Smooth muscle cell (in vitro differentiated cells): ENCODE measurements around the gene TMEM17. TPM values are rescaled to one million over a fixed set of nuclear protein-coding genes. Genes with fewer than 3 reads are reported as not detected.

Experiments
- DNase-seq: peaks from one replicate; lab custom pipeline; 2025; ENCODE audit not compliant: unreplicated experiment; lab: John Stamatoyannopoulos, UW
- H2AFZ ChIP-seq: fragments of 200-600 bp; sonication (generic); 2 replicates; pipeline ENCODE4 v1.6.0; 2016; ENCODE audit warnings: antibody characterized with exemption, low read depth, mild to moderate bottlenecking
- H3F3A ChIP-seq: fragments of 200-600 bp; sonication (generic); 2 replicates; pipeline ENCODE4 v1.6.0; 2017; ENCODE audit warnings: antibody characterized with exemption, low read depth
- H3K27ac ChIP-seq: fragments of 200-600 bp; sonication (generic); 2 replicates; pipeline ENCODE4 v1.5.1; 2016; ENCODE audit warnings: low read depth, mild to moderate bottlenecking
- H3K27me3 ChIP-seq: fragments of 200-600 bp; sonication (generic); 2 replicates; pipeline ENCODE4 v1.6.1; 2016; ENCODE audit warnings: low read depth, mild to moderate bottlenecking
- H3K36me3 ChIP-seq: fragments of 200-600 bp; sonication (generic); 2 replicates; pipeline ENCODE4 v1.5.1; 2016; ENCODE audit warnings: low read depth
- H3K4me1 ChIP-seq: fragments of 200-600 bp; sonication (generic); 2 replicates; pipeline ENCODE4 v1.5.1; 2016; ENCODE audit warnings: low read depth
- H3K4me2 ChIP-seq: fragments of 200-600 bp; sonication (generic); 2 replicates; pipeline ENCODE4 v1.6.0; 2016; ENCODE audit warnings: mild to moderate bottlenecking
- H3K4me3 ChIP-seq: fragments of 200-600 bp; sonication (generic); 2 replicates; pipeline ENCODE4 v1.5.1; 2016; ENCODE audit warnings: mild to moderate bottlenecking
- H3K79me2 ChIP-seq: fragments of 200-600 bp; sonication (generic); 2 replicates; pipeline ENCODE4 v1.6.0; 2016; ENCODE audit warnings: low read depth, mild to moderate bottlenecking
- H3K9ac ChIP-seq: fragments of 200-600 bp; sonication (generic); 2 replicates; pipeline ENCODE4 v1.6.0; 2016; ENCODE audit warnings: low read depth
- H3K9me3 ChIP-seq: fragments of 200-600 bp; sonication (generic); replicated peaks from 2 replicates; pipeline ENCODE4 v1.5.1; 2016; ENCODE audit warnings: low read depth
- H4K20me1 ChIP-seq: fragments of 200-600 bp; sonication (generic); 2 replicates; pipeline ENCODE4 v1.6.0; 2016; ENCODE audit warnings: low read depth
- WGBS: methylation state at CpG from one replicate; pipeline ENCODE4 v1.1.7; 2016; ENCODE audit warnings: low lambda C conversion rate; 5-methylcytosine and 5-hydroxymethylcytosine counted together
- polyA plus RNA-seq: library from polyadenylated mRNA; unstranded; fragments of >200 nt; fragmentation: Nextera tagmentation; extraction: Ambion mirVana; gene quantifications from 2 replicates; pipeline ENCODE4 v1.2.1, GENCODE V29; 2016
- total RNA-seq: library from RNA; depleted of rRNA; stranded (reverse); fragments of >200 nt; gene quantifications from 2 replicates; pipeline ENCODE4 v1.2.3, GENCODE V29; 2014
- TF ChIP-seq, protein P1 (sequence below): fragments of 200-600 bp; sonication (generic); IDR thresholded peaks from 2 replicates; pipeline ENCODE4 v1.5.1; 2017; ENCODE audit warnings: borderline replicate concordance, mild to moderate bottlenecking, antibody characterized with exemption; ENCODE audit not compliant: insufficient read depth, poor library complexity, severe bottlenecking

Gene TMEM17
- total and polyA plus RNA-seq, 2 experiments from 2014 or later: 3.6 to 4.0 TPM

DNA sequence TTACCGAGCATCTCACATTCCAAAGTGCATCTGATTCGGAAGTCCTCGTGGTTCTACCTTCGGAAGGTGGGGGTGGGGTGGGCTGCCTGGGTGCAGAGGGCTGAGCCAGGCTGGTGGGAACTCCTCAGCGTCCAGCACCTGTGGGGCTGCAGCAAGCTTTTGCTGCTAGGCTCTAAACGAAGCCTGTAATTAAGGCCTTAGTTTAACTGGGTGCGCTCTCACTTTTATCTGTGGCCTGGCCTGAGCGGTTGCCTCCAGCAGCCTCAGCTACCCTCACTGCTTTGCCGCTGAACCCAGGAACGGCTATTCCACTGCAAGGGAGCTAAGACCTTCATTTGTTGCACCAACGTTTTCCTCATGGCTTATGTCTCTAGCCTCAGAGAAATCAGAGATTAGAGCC lies 48.4 kb downstream of the TMEM17 start:
- H3K9ac ChIP-seq: no peak overlapping the region
- H3K27ac ChIP-seq: no peak overlapping the region

DNA sequence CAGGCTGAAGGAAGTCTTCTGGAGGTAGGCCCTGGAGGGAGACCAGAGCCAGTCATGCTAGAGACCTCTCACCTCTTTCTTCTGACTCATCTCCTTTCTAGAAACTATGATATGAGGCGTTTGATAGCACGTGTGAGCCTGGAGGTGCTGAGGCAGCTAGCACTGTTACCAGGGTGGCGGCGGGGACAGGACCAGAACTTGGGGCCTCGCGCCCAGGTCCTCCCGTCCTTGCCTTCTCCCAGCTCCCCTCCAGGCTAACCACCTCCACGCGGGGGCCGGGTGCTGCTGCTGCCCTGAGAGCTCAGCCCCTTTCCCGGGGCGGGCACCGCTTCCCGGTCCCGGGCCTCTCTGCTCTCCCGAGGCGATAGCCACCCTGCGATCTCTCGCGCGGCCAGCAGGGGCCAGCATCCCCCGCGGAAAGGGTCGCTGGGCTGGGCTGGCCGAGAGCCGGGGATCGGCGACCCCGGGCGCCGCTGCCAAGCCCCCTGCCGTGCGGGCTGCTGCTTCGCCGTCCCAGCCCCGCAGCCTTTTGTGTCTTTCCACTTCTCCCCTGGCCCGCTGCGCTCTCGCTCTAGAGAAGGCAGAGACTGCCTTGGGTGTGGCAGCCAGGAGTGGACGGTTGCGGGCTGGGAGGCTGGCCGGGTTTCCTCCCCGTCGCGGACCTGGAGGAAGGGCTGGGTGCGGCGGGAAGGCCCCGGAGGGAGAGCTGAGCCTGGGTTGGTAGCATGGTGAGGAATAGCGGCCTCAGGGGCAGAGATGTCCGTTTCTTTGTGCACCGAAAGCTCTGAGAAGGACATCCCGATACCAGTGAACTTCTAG lies 49.1 kb downstream of the TMEM17 start:
- TF ChIP-seq, protein P1, sequence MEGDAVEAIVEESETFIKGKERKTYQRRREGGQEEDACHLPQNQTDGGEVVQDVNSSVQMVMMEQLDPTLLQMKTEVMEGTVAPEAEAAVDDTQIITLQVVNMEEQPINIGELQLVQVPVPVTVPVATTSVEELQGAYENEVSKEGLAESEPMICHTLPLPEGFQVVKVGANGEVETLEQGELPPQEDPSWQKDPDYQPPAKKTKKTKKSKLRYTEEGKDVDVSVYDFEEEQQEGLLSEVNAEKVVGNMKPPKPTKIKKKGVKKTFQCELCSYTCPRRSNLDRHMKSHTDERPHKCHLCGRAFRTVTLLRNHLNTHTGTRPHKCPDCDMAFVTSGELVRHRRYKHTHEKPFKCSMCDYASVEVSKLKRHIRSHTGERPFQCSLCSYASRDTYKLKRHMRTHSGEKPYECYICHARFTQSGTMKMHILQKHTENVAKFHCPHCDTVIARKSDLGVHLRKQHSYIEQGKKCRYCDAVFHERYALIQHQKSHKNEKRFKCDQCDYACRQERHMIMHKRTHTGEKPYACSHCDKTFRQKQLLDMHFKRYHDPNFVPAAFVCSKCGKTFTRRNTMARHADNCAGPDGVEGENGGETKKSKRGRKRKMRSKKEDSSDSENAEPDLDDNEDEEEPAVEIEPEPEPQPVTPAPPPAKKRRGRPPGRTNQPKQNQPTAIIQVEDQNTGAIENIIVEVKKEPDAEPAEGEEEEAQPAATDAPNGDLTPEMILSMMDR: peak; percentile 98
- Histone ChIP-seq H2AFZ (peak overlapping the region; percentile 95), H3K27me3 (no peaks in the 10 kb centered on the region), H3K36me3 (no peaks in the 10 kb centered on the region), H3K4me3 (peak overlapping the region; percentile 77), H3K9ac (peak overlapping the region; percentile 40), H3K9me3 (no peaks in the 10 kb centered on the region), H3F3A (no peaks in the 10 kb centered on the region), H4K20me1 (no peaks in the 10 kb centered on the region), H3K4me2 (peak overlapping the region; percentile 86), H3K79me2 (no peaks in the 10 kb centered on the region), H3K27ac (no peak overlapping the region), H3K4me1 (peaks cover 6% of the 10 kb centered on the region)
- DNase-seq: peak; percentile 57
- 5% methylated on average over 52 of the region's 52 CpGs for WGBS

More for the DNA sequence above, 48.4 kb downstream of the TMEM17 start:
- H3K4me2 ChIP-seq: peak overlapping the region; percentile 86
- no peaks in the 10 kb centered on the region for H4K20me1 ChIP-seq
- peak overlapping the region; percentile 77 for H3K4me3 ChIP-seq
- TF ChIP-seq, protein P1: no peak
- H3K4me1 ChIP-seq: peaks cover 6% of the 10 kb centered on the region
- no peaks in the 10 kb centered on the region for H3F3A ChIP-seq
- WGBS: 32% methylated on average over 11 of the region's 11 CpGs
- H3K9me3 ChIP-seq: no peaks in the 10 kb centered on the region
- peak overlapping the region; percentile 95 for H2AFZ ChIP-seq
- no peak for DNase-seq
- no peaks in the 10 kb centered on the region for H3K27me3 ChIP-seq
- H3K36me3 ChIP-seq: no peaks in the 10 kb centered on the region
- H3K79me2 ChIP-seq: no peaks in the 10 kb centered on the region

DNA sequence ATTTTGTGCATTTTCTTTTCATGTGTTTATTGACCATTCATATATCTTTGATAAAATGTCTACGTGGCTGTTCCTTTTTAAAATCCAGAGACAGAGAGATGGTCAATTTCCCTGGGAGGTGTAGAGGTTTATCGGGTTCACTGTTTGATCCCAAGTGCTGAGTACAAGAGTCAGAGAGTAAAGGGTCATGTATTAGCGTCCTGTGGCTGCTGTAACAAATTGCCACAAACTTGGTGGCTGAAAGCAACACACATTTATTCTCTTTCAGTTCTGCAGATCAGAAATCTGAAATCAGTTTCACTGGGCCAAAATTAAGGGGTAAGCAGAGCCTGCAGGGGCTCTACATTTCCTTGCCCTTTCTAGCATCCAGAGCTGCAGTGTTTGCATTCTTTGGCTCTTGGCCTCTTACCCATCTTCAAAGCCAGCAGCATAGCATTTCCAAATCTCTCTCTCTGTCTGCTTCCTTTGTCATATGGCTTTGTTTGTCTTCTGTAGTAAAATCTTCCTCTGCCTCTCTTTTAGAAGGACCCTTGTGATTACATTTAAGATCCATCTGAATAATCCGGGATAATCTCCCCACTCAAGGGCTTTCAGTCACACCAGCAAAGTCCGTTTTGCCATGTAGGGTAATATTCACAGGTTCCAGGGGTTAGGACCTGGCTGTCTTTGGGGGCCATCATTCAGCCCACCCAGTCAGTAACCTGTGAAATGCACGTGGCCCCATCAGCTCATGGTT lies 49.9 kb downstream of the TMEM17 start:
- Histone ChIP-seq H4K20me1 (no peaks in the 10 kb centered on the region), H3K36me3 (no peaks in the 10 kb centered on the region), H3K27ac (no peak overlapping the region), H3K4me3 (no peak overlapping the region), H3K9ac (no peak overlapping the region), H3F3A (no peaks in the 10 kb centered on the region), H3K27me3 (no peaks in the 10 kb centered on the region), H2AFZ (peak overlapping the region; percentile 95), H3K9me3 (no peaks in the 10 kb centered on the region), H3K4me2 (no peak overlapping the region), H3K4me1 (peaks cover 6% of the 10 kb centered on the region), H3K79me2 (no peaks in the 10 kb centered on the region)
- DNase-seq: no peak
- WGBS: 87% methylated on average over 6 of the region's 6 CpGs
- TF ChIP-seq, protein P1: no peak
